GM21381 (cell line): ENCODE data around the gene MRPL55.

Experiments
- ATAC-seq: cut with Tn5 transposase; IDR thresholded peaks from one replicate; pipeline ENCODE4 v1.9.1; 2021; ENCODE audit warnings: mild to moderate bottlenecking, moderate library complexity; ENCODE audit not compliant: unreplicated experiment

MRPL55 gene

GRCh38 chr1:228102791-228103620 is 6.1 kb downstream of the MRPL55 start, which contains the start of gene C1orf35:
Gene C1orf35, minus strand, starts transcription at chr1:228103325. Its CDS starts 98 bp downstream, at chr1:228103227.
- ATAC-seq = peak; percentile 69

- peak; percentile 18 for ATAC-seq
These were observed 6.9 kb downstream of the MRPL55 start for GRCh38 chr1:228101994-228102790.

GRCh38 chr1:228101614-228101993 is 7.5 kb downstream of the MRPL55 start:
- ATAC-seq = no peak

- no peak for ATAC-seq
These were observed 8.1 kb downstream of the MRPL55 start for GRCh38 chr1:228100822-228101613.

- ATAC-seq = no peak
These were observed 9.8 kb downstream of the MRPL55 start for GRCh38 chr1:228099331-228099732.

- no peak for ATAC-seq
These were observed 10.7 kb downstream of the MRPL55 start for GRCh38 chr1:228098323-228098931.

- no peak for ATAC-seq
These were observed 11.6 kb downstream of the MRPL55 start for GRCh38 chr1:228097333-228098081.

- no peak for ATAC-seq
These were observed 12.4 kb downstream of the MRPL55 start for GRCh38 chr1:228096416-228097332.

- no peak for ATAC-seq
These were observed 13.2 kb downstream of the MRPL55 start for GRCh38 chr1:228095938-228096337.

GRCh38 chr1:228095161-228095560 is 13.9 kb downstream of the MRPL55 start:
- ATAC-seq = no peak

- no peak for ATAC-seq
These were observed 14.6 kb downstream of the MRPL55 start for GRCh38 chr1:228094432-228095016.

- no peak for ATAC-seq
These were observed 15.8 kb downstream of the MRPL55 start for GRCh38 chr1:228093050-228093906.

- no peak for ATAC-seq
These were observed 16.6 kb downstream of the MRPL55 start for GRCh38 chr1:228092342-228093049.

GRCh38 chr1:228091084-228091483 is 18.0 kb downstream of the MRPL55 start:
- no peak for ATAC-seq

- no peak for ATAC-seq
These were observed 18.5 kb downstream of the MRPL55 start for GRCh38 chr1:228090613-228091081.

GRCh38 chr1:228089519-228090380 is 19.3 kb downstream of the MRPL55 start:
- ATAC-seq = no peak
